Neural cell (in vitro differentiated cells): ENCODE measurements around the gene CEP89. TPM values are rescaled to one million over a fixed set of nuclear protein-coding genes. Genes with fewer than 3 reads are reported as not detected.

Source experiments
- H2AFZ ChIP-seq: fragments of 200-600, 300-800 bp; sonication (generic), shearing (Covaris generic); 2 replicates; pipeline ENCODE4 v1.6.0; 2014; ENCODE audit warnings: low read depth, mild to moderate bottlenecking, antibody characterized with exemption, low read length, moderate library complexity
- H3F3A ChIP-seq: fragments of 200-600 bp; shearing (Covaris generic); 2 replicates; pipeline ENCODE4 v1.6.1; 2016; ENCODE audit warnings: mild to moderate bottlenecking, moderate library complexity, mixed read lengths, antibody characterized with exemption, low read length; ENCODE audit not compliant: insufficient read depth, poor library complexity, severe bottlenecking
- H3K27ac ChIP-seq: fragments of 200-600, 300-800 bp; sonication (generic), shearing (Covaris generic); 2 replicates; pipeline ENCODE4 v1.5.1; 2014; ENCODE audit warnings: mild to moderate bottlenecking, low read length, moderate library complexity
- H3K27me3 ChIP-seq: fragments of 300-800, 200-600 bp; sonication (generic), shearing (Covaris generic); 2 replicates; pipeline ENCODE4 v1.6.0; 2014; ENCODE audit warnings: mild to moderate bottlenecking, low read depth, low read length, moderate library complexity; ENCODE audit not compliant: insufficient read depth
- H3K36me3 ChIP-seq: fragments of 300-800, 200-600 bp; sonication (generic), shearing (Covaris generic); 2 replicates; pipeline ENCODE4 v1.5.1; 2014; ENCODE audit warnings: mild to moderate bottlenecking, antibody characterized with exemption, low read length, moderate library complexity; ENCODE audit not compliant: insufficient read depth
- H3K4me2 ChIP-seq: fragments of 300-800, 200-600 bp; sonication (generic), shearing (Covaris generic); 2 replicates; pipeline ENCODE4 v1.6.0; 2014; ENCODE audit warnings: mild to moderate bottlenecking, low read length
- H3K4me3 ChIP-seq: fragments of 300-800, 200-600 bp; sonication (generic), shearing (Covaris generic); 2 replicates; pipeline ENCODE4 v1.5.1; 2014; ENCODE audit warnings: mild to moderate bottlenecking, low read length, moderate library complexity
- H3K79me2 ChIP-seq: fragments of 200-600 bp; shearing (Covaris generic); replicated peaks from 2 replicates; pipeline ENCODE4 v1.6.0; 2014; ENCODE audit warnings: mild to moderate bottlenecking, low read length, moderate library complexity; ENCODE audit not compliant: insufficient read depth
- H3K9ac ChIP-seq: fragments of 300-800, 200-600 bp; sonication (generic), shearing (Covaris generic); 2 replicates; pipeline ENCODE4 v1.6.1; 2016; ENCODE audit warnings: mild to moderate bottlenecking, low read length, mixed read lengths
- H3K9me2 ChIP-seq: fragments of 200-600 bp; shearing (Covaris generic); 2 replicates; pipeline ENCODE4 v1.6.1; 2016; ENCODE audit warnings: mild to moderate bottlenecking, low read length, mixed read lengths; ENCODE audit not compliant: insufficient read depth
- H3K9me3 ChIP-seq: fragments of 200-600, 300-800 bp; sonication (generic), shearing (Covaris generic); 2 replicates; pipeline ENCODE4 v1.6.1; 2016; ENCODE audit warnings: mild to moderate bottlenecking, mixed run types, low read length, moderate library complexity, mixed read lengths
- H4K20me1 ChIP-seq: fragments of 200-600 bp; shearing (Covaris generic); 2 replicates; pipeline ENCODE4 v1.6.1; 2016; ENCODE audit warnings: mild to moderate bottlenecking, mixed run types; ENCODE audit not compliant: insufficient read depth
- EP300 ChIP-seq: fragments of 450-650 bp; conservative IDR thresholded peaks from 2 replicates; pipeline ENCODE4 v1.6.1; 2014; ENCODE audit warnings: antibody characterized with exemption, mild to moderate bottlenecking, moderate library complexity; ENCODE audit not compliant: poor library complexity, severe bottlenecking
- EZH2 ChIP-seq: fragments of 200-600, 300-800 bp; shearing (Covaris generic), sonication (generic); IDR thresholded peaks from 2 replicates; pipeline ENCODE4 v1.6.1; 2014; ENCODE audit warnings: antibody characterized with exemption, low read length, borderline replicate concordance, mild to moderate bottlenecking; ENCODE audit not compliant: insufficient read depth, poor library complexity, severe bottlenecking
- MXI1 ChIP-seq: fragments of 450-650 bp; conservative IDR thresholded peaks from 2 replicates; pipeline ENCODE4 v1.6.1; 2014; ENCODE audit warnings: antibody characterized with exemption, mild to moderate bottlenecking; ENCODE audit not compliant: poor library complexity, severe bottlenecking
- POLR2AphosphoS5 ChIP-seq: IDR thresholded peaks from 2 replicates; pipeline ENCODE4 v1.6.1; 2012
- RAD21 ChIP-seq: fragments of 450-650 bp; conservative IDR thresholded peaks from 2 replicates; pipeline ENCODE4 v1.6.1; 2014; ENCODE audit warnings: antibody characterized with exemption, mild to moderate bottlenecking, moderate library complexity
- SMC3 ChIP-seq: fragments of 450-650 bp; conservative IDR thresholded peaks from 2 replicates; pipeline ENCODE4 v1.6.1; 2014; ENCODE audit warnings: antibody characterized with exemption, mild to moderate bottlenecking, moderate library complexity; ENCODE audit not compliant: poor library complexity
- TAF1 ChIP-seq: IDR thresholded peaks from 2 replicates; pipeline ENCODE4 v1.6.1; 2012; ENCODE audit warnings: low read depth
- polyA plus RNA-seq: library from polyadenylated mRNA; depleted of rRNA; stranded (reverse); fragments of >200 nt; gene quantifications from 2 replicates; pipeline ENCODE4 v1.2.3, GENCODE V29; 2014
- TF ChIP-seq, protein P1 (sequence below): fragments of 450-650 bp; IDR thresholded peaks from 2 replicates; pipeline ENCODE4 v1.5.1; 2014; ENCODE audit warnings: antibody characterized with exemption, mild to moderate bottlenecking, moderate library complexity; ENCODE audit not compliant: poor library complexity, severe bottlenecking
- TF ChIP-seq, protein P2 (sequence below): IDR thresholded peaks from 2 replicates; pipeline ENCODE4 v1.6.1; 2012; ENCODE audit warnings: borderline replicate concordance

The CEP89 gene
- polyA plus RNA-seq, 1 donor from 2014 or later = 24.1 TPM

DNA sequence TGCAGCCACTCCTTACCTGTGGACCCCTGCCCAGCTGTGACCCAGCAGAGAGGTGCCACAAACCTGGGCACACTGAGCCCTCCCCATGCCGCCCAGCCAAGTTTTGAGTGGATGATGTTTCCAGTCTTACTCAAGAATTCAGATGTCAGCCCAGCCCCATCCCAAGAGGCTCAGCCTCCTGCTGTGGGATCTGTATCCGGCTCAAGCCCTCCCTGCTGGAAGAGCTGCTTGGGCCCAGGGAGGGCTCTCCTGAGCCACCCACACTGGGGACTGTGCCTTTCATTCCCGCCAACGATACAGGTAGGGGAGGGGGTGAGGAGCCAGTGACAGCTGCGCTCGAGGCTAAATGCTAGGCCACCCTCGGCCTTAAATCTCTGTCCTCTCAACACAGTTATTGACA is 96.3 kb downstream of the CEP89 start:
- Histone ChIP-seq H2AFZ (no peak overlapping the region), H3F3A (no peaks in the 10 kb centered on the region), H3K4me2 (no peak overlapping the region), H3K9me2 (no peaks in the 10 kb centered on the region), H3K9me3 (no peaks in the 10 kb centered on the region), H3K27me3 (no peaks in the 10 kb centered on the region), H3K4me3 (no peak overlapping the region), H3K9ac (no peak overlapping the region), H3K79me2 (no peaks in the 10 kb centered on the region), H3K27ac (no peak overlapping the region), H4K20me1 (no peaks in the 10 kb centered on the region), H3K36me3 (no peaks in the 10 kb centered on the region)
- TF ChIP-seq, protein P1, sequence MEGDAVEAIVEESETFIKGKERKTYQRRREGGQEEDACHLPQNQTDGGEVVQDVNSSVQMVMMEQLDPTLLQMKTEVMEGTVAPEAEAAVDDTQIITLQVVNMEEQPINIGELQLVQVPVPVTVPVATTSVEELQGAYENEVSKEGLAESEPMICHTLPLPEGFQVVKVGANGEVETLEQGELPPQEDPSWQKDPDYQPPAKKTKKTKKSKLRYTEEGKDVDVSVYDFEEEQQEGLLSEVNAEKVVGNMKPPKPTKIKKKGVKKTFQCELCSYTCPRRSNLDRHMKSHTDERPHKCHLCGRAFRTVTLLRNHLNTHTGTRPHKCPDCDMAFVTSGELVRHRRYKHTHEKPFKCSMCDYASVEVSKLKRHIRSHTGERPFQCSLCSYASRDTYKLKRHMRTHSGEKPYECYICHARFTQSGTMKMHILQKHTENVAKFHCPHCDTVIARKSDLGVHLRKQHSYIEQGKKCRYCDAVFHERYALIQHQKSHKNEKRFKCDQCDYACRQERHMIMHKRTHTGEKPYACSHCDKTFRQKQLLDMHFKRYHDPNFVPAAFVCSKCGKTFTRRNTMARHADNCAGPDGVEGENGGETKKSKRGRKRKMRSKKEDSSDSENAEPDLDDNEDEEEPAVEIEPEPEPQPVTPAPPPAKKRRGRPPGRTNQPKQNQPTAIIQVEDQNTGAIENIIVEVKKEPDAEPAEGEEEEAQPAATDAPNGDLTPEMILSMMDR = no peak
- TF ChIP-seq POLR2AphosphoS5 (no peak), RAD21 (no peak), SMC3 (no peak), EP300 (no peak), MXI1 (no peak), EZH2 (no peak), TAF1 (no peak)
- TF ChIP-seq, protein P2, sequence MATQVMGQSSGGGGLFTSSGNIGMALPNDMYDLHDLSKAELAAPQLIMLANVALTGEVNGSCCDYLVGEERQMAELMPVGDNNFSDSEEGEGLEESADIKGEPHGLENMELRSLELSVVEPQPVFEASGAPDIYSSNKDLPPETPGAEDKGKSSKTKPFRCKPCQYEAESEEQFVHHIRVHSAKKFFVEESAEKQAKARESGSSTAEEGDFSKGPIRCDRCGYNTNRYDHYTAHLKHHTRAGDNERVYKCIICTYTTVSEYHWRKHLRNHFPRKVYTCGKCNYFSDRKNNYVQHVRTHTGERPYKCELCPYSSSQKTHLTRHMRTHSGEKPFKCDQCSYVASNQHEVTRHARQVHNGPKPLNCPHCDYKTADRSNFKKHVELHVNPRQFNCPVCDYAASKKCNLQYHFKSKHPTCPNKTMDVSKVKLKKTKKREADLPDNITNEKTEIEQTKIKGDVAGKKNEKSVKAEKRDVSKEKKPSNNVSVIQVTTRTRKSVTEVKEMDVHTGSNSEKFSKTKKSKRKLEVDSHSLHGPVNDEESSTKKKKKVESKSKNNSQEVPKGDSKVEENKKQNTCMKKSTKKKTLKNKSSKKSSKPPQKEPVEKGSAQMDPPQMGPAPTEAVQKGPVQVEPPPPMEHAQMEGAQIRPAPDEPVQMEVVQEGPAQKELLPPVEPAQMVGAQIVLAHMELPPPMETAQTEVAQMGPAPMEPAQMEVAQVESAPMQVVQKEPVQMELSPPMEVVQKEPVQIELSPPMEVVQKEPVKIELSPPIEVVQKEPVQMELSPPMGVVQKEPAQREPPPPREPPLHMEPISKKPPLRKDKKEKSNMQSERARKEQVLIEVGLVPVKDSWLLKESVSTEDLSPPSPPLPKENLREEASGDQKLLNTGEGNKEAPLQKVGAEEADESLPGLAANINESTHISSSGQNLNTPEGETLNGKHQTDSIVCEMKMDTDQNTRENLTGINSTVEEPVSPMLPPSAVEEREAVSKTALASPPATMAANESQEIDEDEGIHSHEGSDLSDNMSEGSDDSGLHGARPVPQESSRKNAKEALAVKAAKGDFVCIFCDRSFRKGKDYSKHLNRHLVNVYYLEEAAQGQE = no peak

DNA sequence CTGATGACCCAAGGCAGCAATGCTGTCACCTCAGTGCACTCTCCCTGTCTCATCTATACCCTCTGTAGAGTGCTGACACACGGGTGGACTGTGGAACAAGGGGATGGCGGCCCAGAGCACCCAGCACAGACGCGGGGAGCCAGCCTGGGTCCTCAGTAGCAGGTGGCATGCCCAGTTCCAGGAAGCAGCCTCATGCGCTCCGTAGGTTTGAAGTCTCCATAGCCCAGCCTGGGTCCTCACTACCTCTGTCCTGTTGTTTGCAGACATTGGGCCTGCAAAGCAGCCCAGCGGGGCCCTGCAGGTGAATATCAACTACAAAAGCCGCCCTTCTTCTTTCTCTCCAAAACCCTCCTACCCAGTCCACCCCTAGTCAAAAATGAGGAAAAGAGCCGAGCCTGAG is 97.2 kb downstream of the CEP89 start:
- H3K9me2 ChIP-seq = no peaks in the 10 kb centered on the region
- H3K4me2 ChIP-seq = no peak overlapping the region
- H3K27me3 ChIP-seq = no peaks in the 10 kb centered on the region
- no peaks in the 10 kb centered on the region for H4K20me1 ChIP-seq
- no peak overlapping the region for H3K9ac ChIP-seq
- H3K36me3 ChIP-seq = no peaks in the 10 kb centered on the region
- no peaks in the 10 kb centered on the region for H3K9me3 ChIP-seq
- H2AFZ ChIP-seq = no peak overlapping the region
- no peak overlapping the region for H3K4me3 ChIP-seq
- H3F3A ChIP-seq = no peaks in the 10 kb centered on the region
- TF ChIP-seq, protein P2 = no peak
- TF ChIP-seq, protein P1 = no peak
- TF ChIP-seq TAF1 (no peak), EP300 (no peak), RAD21 (no peak), MXI1 (no peak), EZH2 (no peak), POLR2AphosphoS5 (no peak), SMC3 (no peak)
- H3K79me2 ChIP-seq = no peaks in the 10 kb centered on the region
- no peak overlapping the region for H3K27ac ChIP-seq
